GM12878 (cell line): Measurements from ENCODE around the gene PNMA1. TPM values are rescaled to one million over a fixed set of nuclear protein-coding genes. Genes with fewer than 3 reads are reported as not detected.

Experiments used
- ATAC-seq: fragments of 200-7000 bp; cut with Tn5 transposase; 3 replicates; pipeline ENCODE4 v1.9.1; 2020; ENCODE audit warnings: mild to moderate bottlenecking, moderate library complexity
- BruUV-seq: library from RNA; stranded (reverse); fragments of 400-500 nt; replicated peaks from 2 replicates; lab custom pipeline; 2021; lab: Mats Ljungman, UMichigan
- CTCF ChIA-PET: fragments of 300-600 bp; sonication (Branson Sonifier 250); formaldehyde crosslinking; extraction: SDS; loops from one replicate; lab custom pipeline; 2021; ENCODE audit warnings: inconsistent platforms; lab: Yijun Ruan, JAX
- POLR2A ChIA-PET: fragments of 350-600 bp; formaldehyde crosslinking; extraction: SDS; loops from one replicate; lab custom pipeline; 2021; ENCODE audit warnings: inconsistent platforms; lab: Charles Lee
- RAD21 ChIA-PET: fragments of 300-600 bp; sonication (Branson Sonifier 250); formaldehyde crosslinking; loops from one replicate; lab custom pipeline; 2023; ENCODE audit warnings: antibody characterized with exemption; ENCODE audit not compliant: unreplicated experiment; lab: Charles Lee
- SMC1A ChIA-PET: fragments of 300-600 bp; sonication (Branson Sonifier 250); formaldehyde crosslinking; loops from one replicate; lab custom pipeline; 2023; ENCODE audit not compliant: unreplicated experiment, uncharacterized antibody; lab: Charles Lee
- DNase-seq: peaks from one replicate; pipeline ENCODE4 v3.0.0-alpha.2; 2011; ENCODE audit warnings: low read depth, low spot score
- FAIRE-seq: peaks from 3 replicates; lab custom pipeline; 2011; peaks lifted over from hg19 to GRCh38; lab: Jason Lieb, UNC
- H2AFZ ChIP-seq: 2 replicates; pipeline ENCODE4 v1.6.0; 2011; ENCODE audit warnings: low read depth, low read length, control low read depth; ENCODE audit not compliant: control insufficient read depth
- H3K27ac ChIP-seq: 2 replicates; pipeline ENCODE4 v1.5.1; 2011; ENCODE audit warnings: control low read depth; ENCODE audit not compliant: control insufficient read depth, insufficient read depth
- H3K27me3 ChIP-seq, 2 experiments: replicated peaks in 1 of 2; 2 replicates each; pipeline versions ENCODE4 v1.6.0 to v1.6.1; 2011; ENCODE audit warnings: low read length in 1 of 2; ENCODE audit not compliant: control insufficient read depth in 2 of 2, insufficient read depth in 2 of 2
- H3K36me3 ChIP-seq, 2 experiments: 2 replicates each; pipeline ENCODE4 v1.5.1; 2011; ENCODE audit warnings: low read length in 1 of 2; ENCODE audit not compliant: control insufficient read depth in 2 of 2, insufficient read depth in 2 of 2
- H3K4me1 ChIP-seq: 2 replicates; pipeline ENCODE4 v1.6.1; 2011; ENCODE audit warnings: mild to moderate bottlenecking, low read length, moderate library complexity, mixed read lengths; ENCODE audit not compliant: control insufficient read depth, insufficient read depth
- H3K4me2 ChIP-seq: 2 replicates; pipeline ENCODE4 v1.6.0; 2011; ENCODE audit warnings: control low read depth; ENCODE audit not compliant: control insufficient read depth, insufficient read depth
- H3K4me3 ChIP-seq: fragments of 200-600 bp; sonication (generic); 2 replicates; pipeline ENCODE4 v1.5.1; 2016
- H3K79me2 ChIP-seq: 2 replicates; pipeline ENCODE4 v1.6.0; 2011; ENCODE audit warnings: low read length; ENCODE audit not compliant: control insufficient read depth, insufficient read depth
- H3K9ac ChIP-seq: 2 replicates; pipeline ENCODE4 v1.8.0; 2011; ENCODE audit warnings: low read length, control low read depth, mixed read lengths; ENCODE audit not compliant: control insufficient read depth, insufficient read depth
- H3K9me3 ChIP-seq: replicated peaks from 3 replicates; pipeline ENCODE4 v1.5.1; 2011; ENCODE audit warnings: mild to moderate bottlenecking, low read length; ENCODE audit not compliant: control insufficient read depth, insufficient read depth
- H4K20me1 ChIP-seq: 2 replicates; pipeline ENCODE4 v1.6.0; 2011; ENCODE audit not compliant: control insufficient read depth, insufficient read depth
- CBX3 ChIP-seq: fragments of 200-600 bp; sonication (generic); IDR thresholded peaks from 2 replicates; pipeline ENCODE4 v1.6.1; 2016; ENCODE audit warnings: low read depth, borderline replicate concordance
- EP300 ChIP-seq, 2 experiments: fragments of 150-350 bp in 1 of 2; IDR thresholded peaks; 2 replicates each; pipeline ENCODE4 v1.6.1; 2011 to 2012; ENCODE audit warnings: low read depth in 2 of 2, low read length in 2 of 2, borderline replicate concordance in 1 of 2, improper control_type of control experiment in 1 of 2, inconsistent platforms in 1 of 2; ENCODE audit not compliant: control insufficient read depth in 1 of 2
- FOS ChIP-seq: IDR thresholded peaks from 3 replicates; pipeline ENCODE4 v1.6.1; 2011; ENCODE audit warnings: borderline replicate concordance; ENCODE audit not compliant: insufficient read length; ENCODE audit errors: extremely low read depth
- FOXM1 ChIP-seq: IDR thresholded peaks from 2 replicates; pipeline ENCODE4 v1.6.1; 2012; ENCODE audit warnings: low read depth, mild to moderate bottlenecking, inconsistent platforms, low read length, moderate library complexity
- IKZF2 ChIP-seq, 2 experiments: fragments of 450-650 bp; IDR thresholded peaks; 2 replicates each; pipeline ENCODE4 v1.6.1; 2017; ENCODE audit warnings: mild to moderate bottlenecking in 2 of 2, moderate library complexity in 2 of 2
- JUNB ChIP-seq: IDR thresholded peaks from 2 replicates; pipeline ENCODE4 v1.6.1; 2016; ENCODE audit warnings: antibody characterized with exemption, mild to moderate bottlenecking
- KAT2A ChIP-seq: conservative IDR thresholded peaks from 2 replicates; pipeline ENCODE4 v1.6.1; 2011; ENCODE audit warnings: low read depth, low read length; ENCODE audit not compliant: control insufficient read depth
- PML ChIP-seq: IDR thresholded peaks from 2 replicates; pipeline ENCODE4 v1.6.1; 2012; ENCODE audit warnings: low read length, inconsistent platforms
- SUPT20H ChIP-seq: IDR thresholded peaks from 2 replicates; pipeline ENCODE4 v1.6.1; 2011; ENCODE audit warnings: low read depth, mild to moderate bottlenecking, low read length, moderate library complexity, borderline replicate concordance; ENCODE audit not compliant: control insufficient read depth
- TBL1XR1 ChIP-seq: IDR thresholded peaks from 2 replicates; pipeline ENCODE4 v1.6.1; 2012; ENCODE audit warnings: low read depth, low read length, improper control_type of control experiment
- ZNF24 ChIP-seq: fragments of 450-650 bp; IDR thresholded peaks from 2 replicates; pipeline ENCODE4 v1.6.1; 2017; ENCODE audit warnings: antibody characterized with exemption, mild to moderate bottlenecking
- WGBS: methylation state at CpG from one replicate; pipeline ENCODE4 v1.1.6; 2016; ENCODE audit warnings: low lambda C conversion rate; ENCODE audit not compliant: insufficient replicate concordance, insufficient coverage; ENCODE audit errors: missing lambda C conversion rate; 5-methylcytosine and 5-hydroxymethylcytosine counted together
- in situ Hi-C: fragments of 300-500 bp; cut with MboI; formaldehyde crosslinking; loops from 9 replicates; pipeline ENCODE4 v1.14.3; 2018; ENCODE audit warnings: mixed read lengths
- intact Hi-C: fragments of 100-400 bp; cut with micrococcal nuclease; formaldehyde crosslinking; loops from one replicate; pipeline ENCODE4 v1.14.2; 2022; ENCODE audit not compliant: unreplicated experiment
- polyA plus RNA-seq, 11 experiments: library from polyadenylated mRNA; depleted of rRNA in 4 of 11; unstranded in 6 of 11; stranded (reverse) in 5 of 11; fragments of >200 nt; fragmentation: Nextera tagmentation in 4 of 11; fragmentation: Illumina TruSeq in 1 of 11; extraction: Ambion mirVana in 4 of 11; extraction: Trizol in 1 of 11; gene quantifications; 1 replicate in 1 of 11; 2 replicates in 10 of 11; pipeline versions ENCODE4 v1.2.1 to v1.2.3, GENCODE V29; 2011 to 2016; ENCODE audit warnings: inconsistent platforms in 2 of 11, missing spikeins in 2 of 11, low read depth in 1 of 11
- total RNA-seq, 4 experiments: library from RNA; depleted of rRNA in 3 of 4; stranded (reverse); fragments of >200 nt in 3 of 4; fragmentation: Illumina TruSeq in 1 of 4; extraction: Trizol in 1 of 4; gene quantifications; 2 replicates each; pipeline versions ENCODE4 v1.2.1 to v1.2.3, GENCODE V29; 2013 to 2021
- TF ChIP-seq, protein P1 (sequence below): fragments of 450-650 bp; IDR thresholded peaks from 2 replicates; pipeline ENCODE4 v1.6.1; 2016; ENCODE audit warnings: mild to moderate bottlenecking, moderate library complexity, borderline replicate concordance
- TF ChIP-seq, protein P2 (sequence below): fragments of 450-650 bp; conservative IDR thresholded peaks from 2 replicates; pipeline ENCODE4 v1.6.1; 2017; ENCODE audit warnings: mild to moderate bottlenecking, moderate library complexity

Gene PNMA1
- total and polyA plus RNA-seq, 10 of the 15 experiments (the other 5 are each of a cell fraction or from before 2014, with no cell fraction given): 1.8 to 39.3 (median 11.1) TPM

DNA sequence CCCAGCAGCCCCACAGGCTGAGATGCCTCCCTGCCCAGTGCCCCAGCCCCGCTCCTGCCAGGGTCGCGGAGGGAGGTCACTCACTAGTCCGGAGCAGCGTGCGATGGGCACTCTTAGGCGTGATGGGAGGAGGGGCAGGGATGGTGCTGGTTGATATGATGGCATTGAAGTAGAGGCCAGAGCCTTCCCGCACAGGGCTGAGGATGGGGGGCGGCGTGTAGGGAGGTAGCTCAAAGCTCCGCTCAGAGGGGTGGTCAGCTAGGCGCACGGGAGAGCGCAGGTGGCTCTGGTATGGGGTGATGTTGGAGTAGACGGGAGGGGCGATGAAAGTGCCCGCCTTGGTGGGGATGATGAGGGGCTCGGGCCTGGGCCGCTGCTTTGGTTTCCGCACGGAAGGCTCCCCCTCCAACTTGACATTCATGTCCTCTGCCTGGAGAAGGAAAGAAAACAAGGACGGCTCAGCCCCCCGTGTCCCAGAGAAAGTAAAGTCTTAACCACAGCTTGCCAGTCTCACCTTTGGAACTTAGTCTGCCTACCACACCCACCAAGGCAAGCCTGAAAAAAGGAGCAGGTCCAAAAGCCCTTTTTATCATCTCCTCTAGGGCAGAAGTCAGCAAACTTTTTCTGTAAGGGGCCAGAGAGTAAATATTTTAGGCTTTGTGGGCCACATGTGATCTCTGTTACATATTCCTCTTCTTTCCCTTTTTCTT is 15.5 kb upstream of the PNMA1 start:
- in situ Hi-C loops: loop anchor here (25.0 kb wide), 1 partner anchor 308 kb away; no protein-coding TSS in a partner anchor
- 90% methylated on average over 23 of the region's 23 CpGs for WGBS

More for the DNA sequence above, 15.5 kb upstream of the PNMA1 start:
- Histone ChIP-seq H3K9me3 (no peaks in the 10 kb centered on the region), H3K4me2 (no peak overlapping the region), H3K4me3 (no peak overlapping the region), H3K27me3 (no peaks in the 10 kb centered on the region), H3K9ac (no peak overlapping the region), H3K79me2 (peaks cover 5% of the 10 kb centered on the region), H4K20me1 (peaks cover 3% of the 10 kb centered on the region; the same call in 1 of the 2 replicates), H2AFZ (no peak overlapping the region), H3K4me1 (no peaks in the 10 kb centered on the region), H3K36me3 (peaks cover 53 to 58% of the 10 kb centered on the region in 2 experiments), H3K27ac (no peak overlapping the region)
- TF ChIP-seq JUNB (no peak), TBL1XR1 (no peak), IKZF2 (IDR thresholded peaks at IDR 0.05) (no peak), FOS (no peak), ZNF24 (no peak), SUPT20H (no peak), PML (no peak), FOXM1 (no peak), CBX3 (no peak), KAT2A (no peak), EP300 (IDR thresholded peaks at IDR 0.05; ENCODE audit: borderline replicate concordance in 1 of 2, control insufficient read depth in 1 of 2, low read depth in 2 of 2, low read length in 2 of 2) (no peak)
- TF ChIP-seq, protein P1, sequence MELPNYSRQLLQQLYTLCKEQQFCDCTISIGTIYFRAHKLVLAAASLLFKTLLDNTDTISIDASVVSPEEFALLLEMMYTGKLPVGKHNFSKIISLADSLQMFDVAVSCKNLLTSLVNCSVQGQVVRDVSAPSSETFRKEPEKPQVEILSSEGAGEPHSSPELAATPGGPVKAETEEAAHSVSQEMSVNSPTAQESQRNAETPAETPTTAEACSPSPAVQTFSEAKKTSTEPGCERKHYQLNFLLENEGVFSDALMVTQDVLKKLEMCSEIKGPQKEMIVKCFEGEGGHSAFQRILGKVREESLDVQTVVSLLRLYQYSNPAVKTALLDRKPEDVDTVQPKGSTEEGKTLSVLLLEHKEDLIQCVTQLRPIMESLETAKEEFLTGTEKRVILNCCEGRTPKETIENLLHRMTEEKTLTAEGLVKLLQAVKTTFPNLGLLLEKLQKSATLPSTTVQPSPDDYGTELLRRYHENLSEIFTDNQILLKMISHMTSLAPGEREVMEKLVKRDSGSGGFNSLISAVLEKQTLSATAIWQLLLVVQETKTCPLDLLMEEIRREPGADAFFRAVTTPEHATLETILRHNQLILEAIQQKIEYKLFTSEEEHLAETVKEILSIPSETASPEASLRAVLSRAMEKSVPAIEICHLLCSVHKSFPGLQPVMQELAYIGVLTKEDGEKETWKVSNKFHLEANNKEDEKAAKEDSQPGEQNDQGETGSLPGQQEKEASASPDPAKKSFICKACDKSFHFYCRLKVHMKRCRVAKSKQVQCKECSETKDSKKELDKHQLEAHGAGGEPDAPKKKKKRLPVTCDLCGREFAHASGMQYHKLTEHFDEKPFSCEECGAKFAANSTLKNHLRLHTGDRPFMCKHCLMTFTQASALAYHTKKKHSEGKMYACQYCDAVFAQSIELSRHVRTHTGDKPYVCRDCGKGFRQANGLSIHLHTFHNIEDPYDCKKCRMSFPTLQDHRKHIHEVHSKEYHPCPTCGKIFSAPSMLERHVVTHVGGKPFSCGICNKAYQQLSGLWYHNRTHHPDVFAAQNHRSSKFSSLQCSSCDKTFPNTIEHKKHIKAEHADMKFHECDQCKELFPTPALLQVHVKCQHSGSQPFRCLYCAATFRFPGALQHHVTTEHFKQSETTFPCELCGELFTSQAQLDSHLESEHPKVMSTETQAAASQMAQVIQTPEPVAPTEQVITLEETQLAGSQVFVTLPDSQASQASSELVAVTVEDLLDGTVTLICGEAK: no peak
- TF ChIP-seq, protein P2, sequence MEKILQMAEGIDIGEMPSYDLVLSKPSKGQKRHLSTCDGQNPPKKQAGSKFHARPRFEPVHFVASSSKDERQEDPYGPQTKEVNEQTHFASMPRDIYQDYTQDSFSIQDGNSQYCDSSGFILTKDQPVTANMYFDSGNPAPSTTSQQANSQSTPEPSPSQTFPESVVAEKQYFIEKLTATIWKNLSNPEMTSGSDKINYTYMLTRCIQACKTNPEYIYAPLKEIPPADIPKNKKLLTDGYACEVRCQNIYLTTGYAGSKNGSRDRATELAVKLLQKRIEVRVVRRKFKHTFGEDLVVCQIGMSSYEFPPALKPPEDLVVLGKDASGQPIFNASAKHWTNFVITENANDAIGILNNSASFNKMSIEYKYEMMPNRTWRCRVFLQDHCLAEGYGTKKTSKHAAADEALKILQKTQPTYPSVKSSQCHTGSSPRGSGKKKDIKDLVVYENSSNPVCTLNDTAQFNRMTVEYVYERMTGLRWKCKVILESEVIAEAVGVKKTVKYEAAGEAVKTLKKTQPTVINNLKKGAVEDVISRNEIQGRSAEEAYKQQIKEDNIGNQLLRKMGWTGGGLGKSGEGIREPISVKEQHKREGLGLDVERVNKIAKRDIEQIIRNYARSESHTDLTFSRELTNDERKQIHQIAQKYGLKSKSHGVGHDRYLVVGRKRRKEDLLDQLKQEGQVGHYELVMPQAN: no peak
- ChIA-PET SMC1A (interaction anchor here (0.7 to 8.9 kb wide), 16 partner anchors 12 to 199 kb away, joined by 3 to 155 read pairs (median 5); partner anchors contain the start of gene ZNF410), CTCF (interaction anchor here (0.8 to 10.1 kb wide), 28 partner anchors 8 to 310 kb away, joined by 3 to 195 read pairs (median 6); partner anchors contain the start of gene PNMA1), RAD21 (interaction anchor here (0.7 to 7.9 kb wide), 13 partner anchors 13 to 156 kb away, joined by 3 to 97 read pairs (median 12); partner anchors contain the start of genes PTGR2 and ZNF410), POLR2A (interaction anchor here (0.7 to 1.4 kb wide), 2 partner anchors 13 to 204 kb away, joined by 3 to 4 read pairs; no protein-coding TSS in a partner anchor)
- no peak for ATAC-seq
- intact Hi-C loops: loop anchor here (2.0 to 5.0 kb wide), 3 partner anchors 57 to 308 kb away; partner anchors contain the start of gene ZNF410
- no TSS peak for BruUV-seq
- FAIRE-seq: no peak
- no peak for DNase-seq
